ENCODE results near the gene TBC1D5.

DNA sequence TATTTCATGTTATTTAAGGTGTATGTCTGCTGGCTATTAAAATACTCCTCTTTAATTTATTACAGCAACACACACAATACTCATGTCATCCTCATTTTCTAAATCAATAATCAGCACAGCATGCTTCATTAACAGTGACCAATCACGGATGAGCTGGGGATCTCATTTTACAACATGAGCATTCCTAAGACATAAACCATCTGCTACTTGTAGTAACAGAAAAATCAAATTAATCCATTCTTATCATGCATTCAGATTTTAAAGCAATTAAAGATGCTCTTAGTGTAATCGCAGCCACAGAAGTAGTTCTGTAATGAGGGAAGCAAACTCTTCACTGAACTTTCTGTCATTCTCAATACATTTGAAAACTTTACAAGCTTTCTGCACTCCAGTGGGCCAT lies 191.1 kb downstream of the TBC1D5 start:
- TF ChIP-seq, protein P1, sequence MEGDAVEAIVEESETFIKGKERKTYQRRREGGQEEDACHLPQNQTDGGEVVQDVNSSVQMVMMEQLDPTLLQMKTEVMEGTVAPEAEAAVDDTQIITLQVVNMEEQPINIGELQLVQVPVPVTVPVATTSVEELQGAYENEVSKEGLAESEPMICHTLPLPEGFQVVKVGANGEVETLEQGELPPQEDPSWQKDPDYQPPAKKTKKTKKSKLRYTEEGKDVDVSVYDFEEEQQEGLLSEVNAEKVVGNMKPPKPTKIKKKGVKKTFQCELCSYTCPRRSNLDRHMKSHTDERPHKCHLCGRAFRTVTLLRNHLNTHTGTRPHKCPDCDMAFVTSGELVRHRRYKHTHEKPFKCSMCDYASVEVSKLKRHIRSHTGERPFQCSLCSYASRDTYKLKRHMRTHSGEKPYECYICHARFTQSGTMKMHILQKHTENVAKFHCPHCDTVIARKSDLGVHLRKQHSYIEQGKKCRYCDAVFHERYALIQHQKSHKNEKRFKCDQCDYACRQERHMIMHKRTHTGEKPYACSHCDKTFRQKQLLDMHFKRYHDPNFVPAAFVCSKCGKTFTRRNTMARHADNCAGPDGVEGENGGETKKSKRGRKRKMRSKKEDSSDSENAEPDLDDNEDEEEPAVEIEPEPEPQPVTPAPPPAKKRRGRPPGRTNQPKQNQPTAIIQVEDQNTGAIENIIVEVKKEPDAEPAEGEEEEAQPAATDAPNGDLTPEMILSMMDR (IDR thresholded peaks at IDR 0.05), result no peak
- TF ChIP-seq SIN3A (IDR thresholded peaks at IDR 0.05; ENCODE audit: borderline replicate concordance, insufficient read depth, low read depth, low read length) (no peak), TCF7L2 (IDR thresholded peaks at IDR 0.05; ENCODE audit: low read depth, low read length) (no peak)

All from Panc1 (cell line).